Measurements from ENCODE around the gene EFHD2.

GRCh38 chr1:15432324-15432723, 22.6 kb downstream of the EFHD2 start:
- TF ChIP-seq POLR2A (IDR thresholded peaks at IDR 0.05) (no peak), CTCF (IDR thresholded peaks at IDR 0.05) (no peak)
